GM18498 (cell line): ENCODE results near the gene FAM237A.

Experiments used
- ATAC-seq: cut with Tn5 transposase; IDR thresholded peaks from one replicate; pipeline ENCODE4 v1.9.1; 2021; ENCODE audit warnings: mild to moderate bottlenecking, moderate library complexity; ENCODE audit not compliant: unreplicated experiment

The FAM237A gene

GRCh38 chr2:206688453-206688852 is 46.2 kb downstream of the FAM237A start:
- no peak for ATAC-seq

GRCh38 chr2:206688990-206689389 is 46.7 kb downstream of the FAM237A start:
- no peak for ATAC-seq

- no peak for ATAC-seq
Measured at GRCh38 chr2:206692971-206693370, 50.7 kb downstream of the FAM237A start.

- peak; percentile 72 for ATAC-seq
Measured at GRCh38 chr2:206693399-206694137, 51.3 kb downstream of the FAM237A start.

- ATAC-seq: no peak
Measured at GRCh38 chr2:206696910-206697309, 54.6 kb downstream of the FAM237A start.

GRCh38 chr2:206698811-206699210 is 56.5 kb downstream of the FAM237A start:
- no peak for ATAC-seq
